ENCODE data around the gene ZNF343. TPM values are rescaled to one million over a fixed set of nuclear protein-coding genes. Genes with fewer than 3 reads are reported as not detected.

Gene ZNF343
- 10 to 100 TPM in 5 of 7 donors, 1 to 10 TPM in 2; 8.4 to 16.2 (median 11.4) TPM for total RNA-seq
- 1 to 10 TPM; 4.8 to 6.0 (median 5.7) TPM for polyA plus RNA-seq
- long read RNA-seq, donor 1, partial matches to known transcripts, result 0 of 1 reads
- long read RNA-seq, donor 1, other reads (novel, unspliced or antisense), result 0 of 1 reads
- long read RNA-seq, donor 2, result 0 reads

DNA sequence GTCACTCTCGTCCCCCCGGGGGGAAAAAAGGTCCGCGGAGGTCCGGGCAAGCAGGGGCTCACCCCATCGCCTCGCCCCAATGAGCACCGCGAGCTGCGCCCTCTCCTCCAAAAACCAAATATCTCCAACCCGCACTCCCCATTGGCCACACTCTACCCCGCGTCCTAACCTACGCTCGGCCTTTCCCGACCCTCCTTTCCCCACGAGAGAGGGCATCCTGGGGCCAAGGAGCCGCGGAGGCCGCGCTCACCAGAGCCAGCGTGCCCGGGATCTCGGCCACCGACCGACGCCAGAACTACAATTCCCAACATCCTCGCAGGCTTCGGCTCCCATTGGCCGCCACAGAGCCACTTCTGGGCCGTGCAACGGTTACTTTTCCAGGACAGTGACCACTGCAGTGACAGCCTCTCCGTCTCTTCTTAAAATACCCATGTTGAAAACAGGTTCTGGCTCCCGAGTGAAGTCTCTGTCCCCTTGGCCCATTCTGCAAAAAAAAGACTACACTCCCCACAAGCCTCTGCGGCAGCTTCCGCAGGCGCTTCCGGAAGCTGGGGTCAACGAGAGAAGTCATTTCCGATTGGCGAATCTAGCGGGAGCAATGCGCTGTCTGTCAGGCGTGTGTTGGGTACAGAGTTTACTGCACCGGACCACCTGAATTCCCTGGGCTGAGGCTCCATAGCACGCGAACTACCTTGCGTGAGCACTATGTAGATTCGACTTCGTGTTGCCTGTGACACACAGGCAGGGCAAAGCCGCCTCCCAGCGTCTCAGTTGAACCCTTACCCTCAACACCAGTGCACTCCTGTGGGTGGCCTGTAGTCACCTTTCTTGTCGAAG is at the start of gene ZNF343:
TSS of gene ZNF343 (minus strand) at position 285 of the 837 bp plus-strand sequence. CDS start 15,020 bp downstream, outside the sequence.
- intact Hi-C loops (cut with DNase I; ENCODE audit: low total_unique reads), result no loop called here
- TF ChIP-seq POLR2AphosphoS5 (IDR thresholded peaks at IDR 0.05) (peak; percentile 86 to 91 (median 90)), POLR2A (IDR thresholded peaks at IDR 0.05) (peak in 1 of 3 donors; percentile 42)
- TF ChIP-seq, protein P1, sequence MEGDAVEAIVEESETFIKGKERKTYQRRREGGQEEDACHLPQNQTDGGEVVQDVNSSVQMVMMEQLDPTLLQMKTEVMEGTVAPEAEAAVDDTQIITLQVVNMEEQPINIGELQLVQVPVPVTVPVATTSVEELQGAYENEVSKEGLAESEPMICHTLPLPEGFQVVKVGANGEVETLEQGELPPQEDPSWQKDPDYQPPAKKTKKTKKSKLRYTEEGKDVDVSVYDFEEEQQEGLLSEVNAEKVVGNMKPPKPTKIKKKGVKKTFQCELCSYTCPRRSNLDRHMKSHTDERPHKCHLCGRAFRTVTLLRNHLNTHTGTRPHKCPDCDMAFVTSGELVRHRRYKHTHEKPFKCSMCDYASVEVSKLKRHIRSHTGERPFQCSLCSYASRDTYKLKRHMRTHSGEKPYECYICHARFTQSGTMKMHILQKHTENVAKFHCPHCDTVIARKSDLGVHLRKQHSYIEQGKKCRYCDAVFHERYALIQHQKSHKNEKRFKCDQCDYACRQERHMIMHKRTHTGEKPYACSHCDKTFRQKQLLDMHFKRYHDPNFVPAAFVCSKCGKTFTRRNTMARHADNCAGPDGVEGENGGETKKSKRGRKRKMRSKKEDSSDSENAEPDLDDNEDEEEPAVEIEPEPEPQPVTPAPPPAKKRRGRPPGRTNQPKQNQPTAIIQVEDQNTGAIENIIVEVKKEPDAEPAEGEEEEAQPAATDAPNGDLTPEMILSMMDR (IDR thresholded peaks at IDR 0.05 in 8 of 11, conservative IDR thresholded peaks at IDR 0.05 in 3 of 11), result peak in 1 of 11 experiments; percentile 21

DNA sequence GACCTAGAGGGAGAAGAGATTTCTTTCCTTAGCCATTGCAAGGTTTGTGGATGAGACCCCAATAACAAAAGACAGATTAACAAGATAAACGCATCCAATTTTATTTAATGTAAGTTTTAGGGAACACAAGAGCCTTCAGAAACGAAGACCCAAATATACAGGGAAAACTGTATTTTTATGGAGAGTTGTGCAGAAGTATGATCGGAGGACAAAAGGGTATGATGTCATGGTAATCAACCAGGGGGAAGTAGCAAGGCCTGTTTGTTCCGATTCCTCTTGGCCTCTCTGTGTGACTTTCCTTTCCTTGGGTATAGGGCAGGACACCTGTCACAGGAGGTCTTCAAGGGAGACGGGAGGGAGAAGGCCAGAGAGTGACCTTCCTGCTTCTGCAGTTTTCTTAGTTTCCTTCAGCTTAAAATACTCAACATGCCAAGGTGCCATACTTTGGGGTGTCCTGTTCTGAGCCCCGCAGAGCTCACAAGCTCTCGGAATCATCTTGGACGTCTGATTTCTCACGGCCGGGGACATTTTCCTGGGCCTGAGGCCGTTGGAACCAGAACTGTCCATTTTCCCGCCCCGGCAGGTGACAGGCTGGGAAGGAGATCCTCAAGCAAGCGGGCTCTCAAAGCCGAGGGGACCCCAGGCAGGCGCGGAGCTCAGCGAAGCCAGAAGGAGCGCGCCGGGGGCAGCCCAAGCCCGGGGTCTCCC is 49.3 kb upstream of the ZNF343 start:
- peaks cover 0 to 78% (median 24%) of the 10 kb centered on the region in 7 donors for H3K27me3 ChIP-seq (replicated peaks in 1 of 7)
- TF ChIP-seq, protein P1 (IDR thresholded peaks at IDR 0.05 in 8 of 11, conservative IDR thresholded peaks at IDR 0.05 in 3 of 11), result no peak
- TF ChIP-seq POLR2AphosphoS5 (IDR thresholded peaks at IDR 0.05) (no peak), POLR2A (IDR thresholded peaks at IDR 0.05) (no peak)
- intact Hi-C loops (cut with DNase I; ENCODE audit: low total_unique reads), result no loop called here

More for the DNA sequence above, at the start of gene ZNF343:
- Histone ChIP-seq H3K36me3 (no peaks in the 10 kb centered on the region), H3K4me3 (peak within 1 kb of the TSS; percentile 70 to 96 (median 84)), H3K4me1 (peaks cover 9 to 25% (median 20%) of the 10 kb centered on the region in 6 donors), H3K27ac (peak within 1 kb of the TSS; percentile 84 to 96 (median 90)), H3K9me3 (no peaks in the 10 kb centered on the region), H3K27me3 (replicated peaks in 1 of 7) (peaks cover 0 to 4% (median 0%) of the 10 kb centered on the region in 7 donors)
- DNase-seq, result peak; percentile 93
- 1 to 2% (median 1%) methylated on average over 48 to 53 of the region's 53 CpGs for WGBS, 5 donors

DNA sequence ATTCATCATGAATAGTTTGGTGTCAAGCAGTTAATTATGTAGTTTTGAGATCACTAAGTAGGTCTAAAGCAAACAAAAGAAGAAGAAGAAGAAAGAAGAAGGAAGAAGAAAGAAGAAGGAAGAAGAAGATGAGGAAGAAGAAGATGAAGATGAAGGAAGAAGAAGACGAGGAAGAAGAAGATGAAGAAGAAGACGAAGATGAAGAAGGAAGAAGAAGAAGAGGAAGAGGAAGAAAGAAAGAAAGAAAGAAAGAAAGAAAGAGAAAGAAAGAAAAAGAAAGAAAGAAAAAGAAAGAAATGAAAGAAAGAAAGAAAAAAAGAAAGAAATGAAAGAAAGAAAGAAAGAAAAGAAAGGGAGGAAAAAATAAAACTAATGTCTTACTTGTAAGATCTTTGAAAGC is 36.9 kb upstream of the ZNF343 start:
- DNase-seq, result no peak
- peaks cover 0 to 49% (median 0%) of the 10 kb centered on the region in 7 donors for H3K27me3 ChIP-seq (replicated peaks in 1 of 7)
- no peak overlapping the region for H3K27ac ChIP-seq
- WGBS, 5 donors, result 32 to 71% (median 49%) methylated on average over 2 of the region's 2 CpGs
- intact Hi-C loops (cut with DNase I; ENCODE audit: low total_unique reads), result no loop called here
- H3K4me3 ChIP-seq, result no peak overlapping the region
- no peaks in the 10 kb centered on the region for H3K4me1 ChIP-seq
- H3K36me3 ChIP-seq, result no peaks in the 10 kb centered on the region
- TF ChIP-seq POLR2AphosphoS5 (IDR thresholded peaks at IDR 0.05) (no peak), POLR2A (IDR thresholded peaks at IDR 0.05) (no peak)
- TF ChIP-seq, protein P1 (IDR thresholded peaks at IDR 0.05 in 8 of 11, conservative IDR thresholded peaks at IDR 0.05 in 3 of 11), result no peak
- no peaks in the 10 kb centered on the region for H3K9me3 ChIP-seq

More for the DNA sequence above, 49.3 kb upstream of the ZNF343 start:
- Histone ChIP-seq H3K27ac (no peak overlapping the region), H3K4me3 (peak overlapping the region in 6 of 8 donors; percentile 20 to 64 (median 29)), H3K36me3 (no peaks in the 10 kb centered on the region), H3K4me1 (peaks cover 3 to 17% (median 8%) of the 10 kb centered on the region in 6 donors), H3K9me3 (no peaks in the 10 kb centered on the region)
- DNase-seq, result no peak
- WGBS, 5 donors, result 19 to 34% (median 24%) methylated on average over 14 to 22 of the region's 22 CpGs

Measured in spleen (tissue), 13 donors.